ENCODE results near the gene IRF9. TPM values are rescaled to one million over a fixed set of nuclear protein-coding genes. Genes with fewer than 3 reads are reported as not detected.
A peak's percentile ranks its signal among the peaks of the same experiment; 100 is the strongest.

The IRF9 gene
- total RNA-seq, 1 experiment from 2014 or later = 16.8 TPM

DNA sequence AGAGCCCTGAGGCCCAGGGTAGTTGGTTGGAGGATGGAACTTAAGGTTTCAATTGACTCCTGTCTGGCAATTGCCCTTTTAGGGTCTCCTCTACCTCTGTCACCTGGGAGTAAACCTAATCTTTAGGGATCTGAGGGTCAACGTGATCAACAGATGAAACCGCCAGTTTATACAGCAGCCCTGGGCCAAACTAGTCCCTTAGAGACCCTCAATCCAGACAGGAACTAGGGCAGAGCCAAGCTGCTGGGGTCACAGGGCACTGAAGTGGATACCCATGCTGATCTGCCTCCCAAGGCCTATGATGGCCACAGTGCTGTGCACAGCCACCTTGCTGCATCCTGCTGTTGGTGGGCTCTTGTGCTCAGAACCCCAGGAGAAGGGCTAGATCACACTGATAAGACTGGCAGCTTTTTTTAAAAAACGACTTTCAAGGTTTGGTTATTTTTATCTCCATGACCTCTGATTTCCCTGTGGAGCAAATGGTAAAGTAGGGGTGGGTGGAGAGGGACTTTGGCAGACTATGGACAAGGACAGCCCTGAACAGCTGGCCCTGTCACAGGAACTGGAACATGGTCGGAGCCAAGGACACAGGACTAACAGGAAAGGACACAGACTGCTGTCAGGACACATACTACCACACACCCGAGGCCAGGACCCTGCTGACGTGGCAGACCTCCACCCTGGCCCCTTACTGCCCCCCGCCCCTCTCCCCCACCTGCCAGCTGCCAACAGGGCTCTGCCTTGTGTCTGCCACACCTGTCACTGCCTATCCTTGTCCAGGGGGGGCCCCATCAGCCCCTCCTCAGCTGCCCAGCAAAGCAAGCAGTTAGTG is 30.1 kb upstream of the IRF9 start:
- no peak for DNase-seq (ENCODE audit: extremely low read depth, low read depth)

DNA sequence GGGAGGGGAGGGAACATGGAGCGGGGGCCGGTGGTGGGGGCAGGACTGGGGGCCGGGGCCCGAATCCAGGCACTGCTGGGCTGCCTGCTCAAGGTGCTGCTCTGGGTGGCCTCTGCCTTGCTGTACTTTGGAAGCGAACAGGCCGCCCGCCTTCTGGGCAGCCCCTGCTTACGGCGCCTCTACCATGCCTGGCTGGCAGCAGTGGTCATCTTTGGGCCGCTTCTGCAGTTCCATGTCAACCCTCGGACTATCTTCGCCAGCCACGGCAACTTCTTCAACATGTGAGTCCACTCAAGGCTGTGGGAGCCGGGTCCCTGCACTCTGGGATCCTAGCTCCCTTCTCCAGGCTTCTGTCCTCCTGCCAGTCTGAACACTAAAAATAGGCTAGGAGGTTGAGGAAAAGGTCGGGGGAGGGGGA is 29.5 kb upstream of the IRF9 start:
- DNase-seq (ENCODE audit: extremely low read depth, low read depth) = no peak

DNA sequence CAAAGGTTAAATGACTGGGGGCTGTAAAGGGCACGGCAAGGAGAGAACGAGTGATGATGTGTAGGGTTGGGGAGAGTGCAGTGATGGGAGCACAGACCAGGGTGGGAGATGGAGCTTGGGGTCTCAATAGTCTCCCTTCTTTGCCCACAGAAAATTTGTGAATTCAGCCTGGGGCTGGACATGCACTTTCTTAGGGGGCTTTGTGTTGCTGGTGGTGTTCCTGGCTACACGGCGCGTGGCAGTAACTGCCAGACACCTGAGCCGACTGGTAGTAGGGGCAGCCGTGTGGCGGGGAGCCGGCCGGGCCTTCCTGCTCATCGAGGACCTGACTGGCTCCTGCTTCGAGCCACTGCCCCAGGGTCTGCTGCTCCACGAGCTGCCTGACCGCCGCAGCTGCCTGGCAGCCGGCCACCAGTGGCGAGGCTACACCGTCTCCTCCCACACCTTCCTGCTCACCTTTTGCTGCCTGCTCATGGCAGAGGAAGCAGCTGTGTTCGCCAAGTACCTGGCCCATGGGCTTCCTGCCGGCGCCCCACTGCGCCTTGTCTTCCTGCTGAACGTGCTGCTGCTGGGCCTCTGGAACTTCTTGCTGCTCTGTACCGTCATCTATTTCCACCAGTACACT is 28.9 kb upstream of the IRF9 start:
- DNase-seq (ENCODE audit: extremely low read depth, low read depth) = no peak

DNA sequence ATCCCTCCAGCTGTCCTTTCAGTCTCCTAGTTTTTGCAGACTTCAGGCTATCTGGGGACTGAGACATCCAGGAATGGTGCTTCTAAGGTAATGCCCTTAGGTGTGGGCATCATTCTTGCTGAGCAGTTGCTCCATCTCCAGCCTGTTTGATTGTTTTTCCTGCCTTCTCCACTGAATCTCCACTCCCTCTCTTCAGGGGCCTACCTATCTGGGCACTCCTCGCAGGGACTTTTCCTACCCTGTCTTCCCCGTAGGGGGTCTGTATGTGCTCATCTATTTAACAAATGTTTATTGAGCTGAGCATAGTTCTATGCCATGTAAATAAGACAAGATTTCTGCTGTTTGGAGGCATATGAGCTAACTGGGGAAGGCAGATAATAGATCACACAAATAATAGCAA is 28.1 kb upstream of the IRF9 start:
- DNase-seq (ENCODE audit: extremely low read depth, low read depth) = no peak

DNA sequence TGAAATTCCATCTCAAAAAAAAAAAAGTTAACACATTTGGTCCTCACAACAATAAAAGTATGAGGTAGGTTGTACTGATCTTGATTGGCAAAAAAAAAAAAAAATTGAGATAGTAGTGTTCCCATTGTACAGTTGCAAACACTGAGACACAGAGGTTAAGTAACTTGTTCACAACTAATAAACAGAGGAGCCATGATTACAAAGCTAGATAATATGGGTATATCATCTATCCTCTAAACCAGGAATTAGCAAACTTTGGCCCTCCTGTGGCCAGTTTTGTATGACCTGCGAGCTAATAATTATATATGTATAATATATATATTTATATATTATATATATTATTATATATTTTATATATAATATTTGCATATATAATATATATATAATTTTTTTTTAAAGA is 27.3 kb upstream of the IRF9 start:
- DNase-seq (ENCODE audit: extremely low read depth, low read depth) = no peak

DNA sequence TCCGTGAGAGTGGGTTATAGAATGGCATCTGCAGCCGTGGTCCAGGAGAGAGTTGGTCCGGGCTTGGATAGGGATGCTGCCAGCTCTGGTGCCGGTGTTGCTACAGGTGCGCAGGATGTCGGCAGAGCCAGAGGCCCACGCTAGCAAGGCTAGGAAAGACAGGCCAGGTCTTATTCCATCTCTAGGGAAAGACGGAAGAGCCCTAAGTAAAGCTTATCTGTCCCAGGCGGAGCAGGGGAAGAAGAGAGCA is 25.6 kb upstream of the IRF9 start:
- DNase-seq (ENCODE audit: extremely low read depth, low read depth) = no peak

DNA sequence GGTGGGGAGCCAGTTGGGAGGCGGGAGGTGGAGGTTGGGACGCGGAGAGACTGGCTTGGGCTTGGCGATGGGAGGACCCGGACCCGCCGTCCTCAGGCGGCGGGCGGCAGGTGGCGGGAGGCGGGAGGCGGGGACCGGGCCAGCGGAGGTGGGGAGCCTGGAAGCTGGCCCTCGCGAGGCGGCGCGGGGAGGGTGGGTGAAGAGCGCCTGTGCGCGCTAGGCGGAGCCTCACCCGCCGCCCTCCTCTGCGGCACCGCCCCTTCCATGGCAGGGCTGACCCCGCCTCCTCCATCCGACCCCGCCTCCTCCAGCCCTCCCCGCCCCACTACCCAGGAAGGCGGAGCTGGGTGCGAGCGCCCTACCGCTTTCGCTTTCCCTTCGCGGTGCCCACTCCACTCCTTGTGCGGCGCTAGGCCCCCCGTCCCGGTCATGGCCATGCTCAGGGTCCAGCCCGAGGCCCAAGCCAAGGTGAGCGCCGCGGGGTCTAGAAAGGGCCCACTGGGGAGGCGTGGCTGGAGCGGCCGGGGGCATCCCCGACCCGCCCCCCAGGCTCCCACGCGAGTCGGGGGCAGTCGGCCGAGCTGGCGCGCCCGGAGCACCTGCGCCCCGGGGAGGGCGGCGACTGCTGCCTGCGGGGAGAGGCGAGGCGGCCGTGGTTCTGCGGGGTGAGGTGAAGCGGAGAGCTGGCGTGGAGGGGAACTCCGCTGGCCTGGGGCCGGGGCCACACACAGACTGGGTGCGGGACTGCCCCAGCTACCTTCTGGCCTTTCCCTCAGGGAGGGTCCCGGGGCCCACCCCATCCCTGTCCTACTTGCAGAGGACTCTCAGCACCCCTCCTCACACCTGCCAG is 25.0 kb upstream of the IRF9 start, which contains the start of gene PSME1:
Gene PSME1, plus strand, starts transcription at position 361 of the 850 bp plus-strand sequence. Its CDS starts 69 bp downstream, at position 430.
- peak; percentile 88 for DNase-seq (ENCODE audit: extremely low read depth, low read depth)

DNA sequence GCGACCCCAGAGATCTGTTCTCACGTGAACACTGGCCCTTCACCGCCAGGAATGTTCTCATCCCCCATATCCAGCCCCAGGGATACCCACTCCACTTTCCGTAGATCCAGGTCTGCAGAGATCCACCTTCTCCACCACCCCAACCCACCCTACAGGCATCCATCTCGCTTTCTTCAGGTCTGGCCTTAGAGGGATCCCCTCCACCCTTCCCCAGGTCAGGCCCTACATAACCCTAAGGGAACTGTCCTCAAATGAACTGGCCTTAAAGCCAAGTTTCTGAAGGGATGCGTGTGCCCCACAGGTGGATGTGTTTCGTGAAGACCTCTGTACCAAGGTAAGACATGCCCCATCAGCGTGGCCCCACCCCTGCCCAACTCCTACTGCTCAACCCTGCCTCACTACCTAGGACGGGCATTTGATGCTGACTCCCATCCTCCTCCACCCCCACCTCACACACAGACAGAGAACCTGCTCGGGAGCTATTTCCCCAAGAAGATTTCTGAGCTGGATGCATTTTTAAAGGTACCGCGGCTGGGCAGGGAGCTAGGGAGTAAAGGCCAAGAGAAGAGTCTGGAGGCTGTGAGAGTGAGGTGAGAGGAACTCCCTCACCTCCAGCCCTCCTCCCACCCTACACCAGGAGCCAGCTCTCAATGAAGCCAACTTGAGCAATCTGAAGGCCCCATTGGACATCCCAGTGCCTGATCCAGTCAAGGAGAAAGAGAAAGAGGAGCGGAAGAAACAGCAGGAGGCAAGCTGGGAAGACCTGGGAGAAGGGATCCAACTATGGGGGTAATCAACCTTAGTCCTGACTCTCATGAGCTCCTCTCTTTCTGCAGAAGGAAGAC is 24.2 kb upstream of the IRF9 start:
- no peak for DNase-seq (ENCODE audit: extremely low read depth, low read depth)

DNA sequence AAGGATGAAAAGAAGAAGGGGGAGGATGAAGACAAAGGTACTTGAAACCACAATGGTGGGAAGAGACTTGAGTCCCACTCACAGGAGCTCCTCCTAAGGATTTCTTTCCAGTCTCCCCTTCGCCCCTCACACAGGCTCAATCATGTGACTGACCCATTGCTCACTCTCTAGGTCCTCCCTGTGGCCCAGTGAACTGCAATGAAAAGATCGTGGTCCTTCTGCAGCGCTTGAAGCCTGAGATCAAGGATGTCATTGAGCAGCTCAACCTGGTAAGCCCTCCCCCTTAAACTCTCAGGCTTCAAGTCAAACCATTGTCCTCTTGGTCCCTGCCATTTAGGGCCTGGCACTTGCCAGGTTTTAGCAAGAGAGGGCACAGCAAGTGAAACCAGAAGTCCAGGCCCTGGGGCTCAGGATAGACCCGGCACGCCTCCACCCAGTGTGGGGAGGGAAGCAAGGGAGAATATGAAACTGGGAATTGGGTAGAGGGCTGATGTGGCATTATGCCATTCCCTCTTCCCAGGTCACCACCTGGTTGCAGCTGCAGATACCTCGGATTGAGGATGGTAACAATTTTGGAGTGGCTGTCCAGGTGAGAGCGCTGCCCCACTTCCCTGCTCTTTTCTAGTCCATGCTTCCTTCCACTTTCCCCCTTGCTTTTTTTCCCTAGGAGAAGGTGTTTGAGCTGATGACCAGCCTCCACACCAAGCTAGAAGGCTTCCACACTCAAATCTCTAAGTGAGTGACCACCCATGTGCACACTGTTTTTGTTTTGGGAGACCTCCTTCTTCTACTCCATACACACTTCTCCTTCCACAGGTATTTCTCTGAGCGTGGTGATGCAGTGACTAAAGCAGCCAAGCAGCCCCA is 23.3 kb upstream of the IRF9 start:
- DNase-seq (ENCODE audit: extremely low read depth, low read depth) = no peak

DNA sequence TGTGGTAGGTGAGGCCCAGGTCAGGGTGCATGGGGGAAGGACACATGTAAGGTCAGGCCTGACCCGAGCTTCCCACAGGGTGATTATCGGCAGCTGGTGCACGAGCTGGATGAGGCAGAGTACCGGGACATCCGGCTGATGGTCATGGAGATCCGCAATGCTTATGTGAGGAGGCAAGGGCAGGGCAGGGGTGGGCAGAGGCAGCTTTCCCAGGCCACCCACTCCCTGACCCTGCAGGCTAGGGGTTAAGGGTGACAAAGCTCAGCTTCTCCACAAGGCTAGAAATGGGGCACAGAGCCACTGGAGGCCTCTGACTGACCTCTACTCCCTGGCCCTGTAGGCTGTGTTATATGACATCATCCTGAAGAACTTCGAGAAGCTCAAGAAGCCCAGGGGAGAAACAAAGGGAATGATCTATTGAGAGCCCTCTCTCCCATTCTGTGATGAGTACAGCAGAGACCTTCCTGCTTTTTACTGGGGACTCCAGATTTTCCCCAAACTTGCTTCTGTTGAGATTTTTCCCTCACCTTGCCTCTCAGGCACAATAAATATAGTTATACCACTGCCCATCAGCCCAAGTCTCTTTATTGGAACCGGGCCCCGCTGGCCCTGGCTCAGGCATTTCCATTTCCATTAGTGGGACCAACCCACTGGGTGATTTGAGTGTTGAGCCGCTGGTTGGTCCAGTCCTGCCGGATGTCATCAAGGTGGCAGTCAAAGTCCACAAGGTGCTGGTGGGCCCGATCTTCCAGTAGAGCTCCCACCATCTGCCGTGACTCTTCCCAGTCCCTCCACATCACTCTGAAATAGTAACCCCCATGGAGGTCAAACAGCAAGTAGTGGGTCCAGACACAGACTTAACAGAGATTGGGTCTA is 22.4 kb upstream of the IRF9 start:
- DNase-seq (ENCODE audit: extremely low read depth, low read depth) = no peak

DNA sequence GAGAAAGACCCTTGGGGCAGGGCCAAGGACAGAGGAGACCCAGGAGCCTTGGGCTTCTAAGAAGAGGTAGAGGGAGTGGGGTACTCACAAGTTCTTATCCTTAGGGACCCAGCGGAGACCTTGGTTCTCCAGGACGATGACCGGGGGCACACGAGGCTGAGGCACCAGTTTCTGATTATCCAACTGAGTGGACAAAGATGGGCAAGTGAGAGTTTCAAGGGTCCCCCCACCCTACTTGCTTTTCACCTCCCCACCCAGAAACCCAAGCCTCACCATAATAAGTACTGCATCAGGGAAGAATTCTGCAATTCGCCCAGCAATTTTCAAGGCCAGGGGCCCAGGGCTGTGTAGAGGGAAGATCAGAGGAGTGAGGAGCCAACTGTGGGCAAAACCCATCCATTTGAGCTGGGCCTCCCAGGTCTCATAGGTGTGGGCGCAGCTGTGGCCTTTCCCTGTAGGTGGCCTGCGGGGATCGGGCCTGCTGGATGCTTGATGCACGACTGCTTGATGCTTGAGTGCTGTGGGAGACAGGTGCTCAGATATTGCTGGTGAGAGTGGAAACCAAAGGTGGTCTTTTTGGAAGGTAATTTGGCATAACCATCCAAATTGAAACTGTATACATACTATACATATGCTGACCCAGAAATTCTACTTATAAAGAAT is 21.7 kb upstream of the IRF9 start:
- DNase-seq (ENCODE audit: extremely low read depth, low read depth) = no peak

DNA sequence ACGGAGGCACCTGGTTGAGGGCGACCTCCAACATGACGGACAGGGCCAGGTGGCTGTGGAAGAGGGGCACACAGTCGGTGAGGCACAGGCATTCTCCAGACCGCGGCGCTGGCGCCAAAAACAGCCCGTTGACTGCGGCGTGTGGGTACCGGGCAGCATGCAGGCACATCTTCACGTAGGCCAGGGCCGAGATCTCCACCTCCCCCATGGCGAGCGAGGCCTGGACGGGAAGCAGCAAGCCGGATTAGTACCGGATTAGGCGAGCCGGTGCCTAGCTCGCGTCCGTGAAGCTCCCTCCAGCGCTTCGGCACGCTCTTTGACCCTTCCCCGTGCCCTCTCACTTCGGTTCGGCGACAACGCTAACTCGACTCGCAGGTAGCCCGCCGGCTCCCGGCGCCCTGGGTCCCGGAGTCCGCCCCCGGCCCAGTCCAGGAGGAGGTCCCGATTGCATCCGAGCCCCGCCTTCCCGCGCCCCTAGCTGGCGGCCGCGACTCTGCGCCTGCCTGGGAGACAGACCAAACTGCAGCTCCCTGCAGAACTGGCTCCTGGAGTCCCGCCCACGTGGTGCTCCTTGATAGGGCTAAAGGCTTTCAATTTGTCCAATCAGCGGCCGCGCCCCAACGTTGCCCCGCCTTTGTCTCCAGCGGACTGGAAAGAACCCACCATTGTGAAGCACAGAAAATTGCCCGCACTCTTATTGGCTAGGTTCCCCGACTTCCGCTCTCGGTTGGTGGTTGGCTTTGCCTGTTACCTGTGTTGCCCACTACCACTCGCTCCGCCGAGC is 19.8 kb upstream of the IRF9 start, which contains the start of gene EMC9:
Gene EMC9, minus strand, starts transcription at position 495 of the 784 bp plus-strand sequence. Its CDS starts 287 bp downstream, at position 208.
- DNase-seq (ENCODE audit: extremely low read depth, low read depth) = peak; percentile 99

DNA sequence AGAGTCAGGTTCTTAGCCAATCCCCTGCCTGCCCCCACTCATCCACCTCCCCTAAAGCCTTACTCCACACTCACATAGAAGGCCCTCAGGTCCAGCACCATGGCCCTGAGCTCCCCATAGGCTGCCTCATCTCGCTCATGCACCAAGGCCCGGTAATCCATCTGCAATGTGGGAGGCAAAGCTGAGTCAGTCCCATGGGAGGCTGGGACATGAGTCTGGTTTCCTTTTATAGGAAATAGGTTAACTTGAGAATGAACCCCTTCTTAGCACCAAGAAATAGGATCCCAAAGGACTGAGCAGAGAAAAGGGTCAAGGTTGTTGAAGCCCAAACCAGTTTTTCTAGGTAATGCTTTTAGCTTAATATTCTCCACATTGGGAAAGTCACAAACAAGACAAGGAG is 17.6 kb upstream of the IRF9 start:
- DNase-seq (ENCODE audit: extremely low read depth, low read depth) = no peak

DNA sequence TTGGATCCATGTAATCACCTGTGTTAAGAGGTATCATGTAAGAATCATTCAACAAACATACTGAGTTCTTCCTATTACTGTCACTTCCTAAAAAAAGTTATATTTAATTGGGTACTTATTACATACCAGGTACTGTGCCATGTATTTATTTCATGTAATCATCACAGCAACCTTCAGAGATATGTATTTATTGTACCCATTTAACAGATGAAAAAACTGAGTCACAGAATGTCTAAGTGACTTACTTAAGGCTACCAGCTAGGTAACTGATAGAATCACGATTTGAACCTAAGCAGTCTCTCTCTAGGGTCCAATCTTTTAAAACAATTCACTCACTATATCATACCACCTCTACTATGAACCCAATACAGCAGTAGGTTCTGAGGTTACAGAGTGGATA is 16.6 kb upstream of the IRF9 start:
- DNase-seq (ENCODE audit: extremely low read depth, low read depth) = no peak

DNA sequence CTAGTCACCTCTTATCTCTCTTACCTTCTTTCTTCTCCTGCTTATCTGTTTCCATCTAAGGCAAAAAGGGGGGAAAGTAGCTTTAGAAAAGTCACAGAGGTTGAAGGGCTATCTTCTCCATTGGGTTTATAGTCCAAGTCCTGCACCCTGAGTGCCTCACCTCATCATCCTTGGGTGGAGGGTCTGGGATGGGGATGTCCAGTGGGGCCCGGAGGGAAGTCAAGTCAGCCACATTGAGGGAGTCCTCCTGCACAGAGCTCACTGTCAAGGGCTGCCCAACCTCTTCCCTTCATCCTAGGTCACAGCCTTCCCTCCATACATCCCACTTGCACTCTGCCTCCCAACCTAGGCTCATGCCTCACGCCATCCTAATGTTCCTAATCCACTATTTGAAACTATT is 15.8 kb upstream of the IRF9 start:
- DNase-seq (ENCODE audit: extremely low read depth, low read depth) = no peak

DNA sequence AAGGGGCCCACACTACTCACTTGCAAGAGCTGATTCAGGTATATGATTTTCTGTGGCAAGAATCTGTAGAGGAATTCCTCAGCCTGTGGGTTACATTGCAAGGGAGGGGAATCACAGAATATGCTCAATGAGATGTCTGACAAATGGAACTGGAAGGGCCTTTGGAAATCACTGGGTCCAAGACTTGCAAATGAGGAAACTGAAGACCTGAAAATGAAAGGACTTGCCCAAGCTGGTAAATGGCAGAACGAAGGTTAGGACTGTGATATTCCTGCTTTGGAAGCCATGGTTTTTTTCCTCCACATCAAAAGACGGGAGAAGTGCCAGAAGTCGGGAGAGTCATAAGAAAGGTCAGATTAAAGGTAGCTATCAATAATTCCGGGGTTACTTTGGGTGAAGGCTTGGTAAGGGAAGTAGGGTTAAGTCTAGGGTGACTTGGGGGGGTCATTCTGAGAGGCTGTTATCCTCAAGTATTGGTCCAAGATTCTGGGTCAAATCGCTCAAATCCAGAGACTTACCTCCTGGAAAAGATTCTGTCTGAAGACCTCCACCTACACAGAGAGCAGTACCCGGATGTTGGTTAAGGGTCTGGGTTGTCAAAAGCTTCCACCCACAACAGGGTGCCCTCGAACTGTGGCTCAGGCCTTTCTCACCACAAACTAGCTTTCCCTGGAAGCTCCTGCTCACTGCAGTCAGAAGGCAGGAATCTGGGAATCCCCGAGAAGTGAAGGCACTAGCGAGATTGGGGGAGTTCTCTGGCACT is 15.2 kb upstream of the IRF9 start:
- DNase-seq (ENCODE audit: extremely low read depth, low read depth) = no peak
